Left ventricle myocardium inferior (tissue), 1 donor: ENCODE data around the gene NPW. TPM values are rescaled to one million over a fixed set of nuclear protein-coding genes. Genes with fewer than 3 reads are reported as not detected.
"Not testable (repeated sequence)": the region's sequence is repeated elsewhere in the genome, so short reads cannot be mapped to it uniquely, and the experiment has no call there.

Experiments
- DNase-seq: peaks from one replicate; pipeline ENCODE4 v3.0.0-alpha.2; 2020
- H3K27ac ChIP-seq: fragments of 200-600 bp; replicated peaks from 2 replicates; pipeline ENCODE4 v1.8.0; 2021
- H3K27me3 ChIP-seq: fragments of 200-600 bp; 2 replicates; pipeline ENCODE4 v1.8.0; 2021; ENCODE audit warnings: low read depth
- H3K36me3 ChIP-seq: fragments of 200-600 bp; 2 replicates; pipeline ENCODE4 v1.8.0; 2021
- H3K4me1 ChIP-seq: fragments of 200-600 bp; 2 replicates; pipeline ENCODE4 v1.8.0; 2021
- H3K4me3 ChIP-seq: fragments of 200-600 bp; 2 replicates; pipeline ENCODE4 v1.8.0; 2021; ENCODE audit warnings: mild to moderate bottlenecking, moderate library complexity
- H3K9me3 ChIP-seq: fragments of 200-600 bp; replicated peaks from 2 replicates; pipeline ENCODE4 v1.8.0; 2021
- intact Hi-C: fragments of 100-400 bp; cut with micrococcal nuclease; formaldehyde crosslinking; loops from one replicate; pipeline ENCODE4 v1.11.0; 2022
- total RNA-seq: library from RNA; stranded (reverse); fragmentation: NEBNext Ultra II Directional; extraction: Animal tissue kit (Norgen Biotek cat#: 25700); gene quantifications from one replicate; pipeline ENCODE4 v1.2.1, GENCODE V29; 2021
- TF ChIP-seq, protein P1 (sequence below): fragments of 200-600 bp; IDR thresholded peaks from 2 replicates; pipeline ENCODE4 v1.8.0; 2021; ENCODE audit warnings: antibody characterized with exemption, mild to moderate bottlenecking, borderline replicate concordance
- donor health status: DM: no; HTN: yes; CAD: no; lungs with severe emphysema.

Gene NPW
- total RNA-seq, 1 donor from 2014 or later = not detected

DNA sequence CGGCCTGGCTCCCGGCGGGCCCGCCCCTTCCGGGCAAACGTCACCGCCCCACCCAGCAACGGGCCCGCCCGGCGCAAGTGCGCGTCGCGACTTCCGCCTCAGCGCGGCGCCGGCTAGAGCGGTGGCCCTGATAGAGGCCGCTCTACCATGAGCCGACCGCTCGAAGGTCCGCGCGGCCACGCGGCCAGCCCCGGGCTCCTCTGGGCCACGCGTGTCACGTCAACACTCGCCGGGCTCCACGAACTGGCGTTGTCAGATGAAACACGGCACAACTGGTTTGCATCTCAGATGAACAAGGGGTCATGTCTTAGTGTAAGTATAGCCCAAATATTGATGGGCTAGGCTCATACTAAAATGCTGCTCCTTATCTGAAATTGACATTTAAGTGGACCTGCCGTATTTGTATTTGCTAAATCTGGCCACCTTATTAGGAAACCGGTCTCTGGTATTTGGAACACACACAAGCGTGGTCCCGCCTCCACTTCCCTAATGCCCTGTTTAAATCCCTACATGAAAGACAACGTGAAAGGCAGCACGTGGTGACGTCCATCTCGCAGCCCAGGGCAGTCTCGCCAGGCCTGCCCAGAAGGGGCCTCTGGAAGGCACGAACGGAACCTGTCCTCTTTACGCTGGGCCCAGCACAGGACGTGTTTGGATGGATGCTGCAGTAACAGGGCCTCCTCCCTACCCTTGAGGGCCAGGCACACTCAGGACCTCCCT is 9.6 kb upstream of the NPW start, which contains the start of gene ZNF598:
ZNF598 (minus strand) TSS at position 31 of the 720 bp plus-strand sequence.
- Histone ChIP-seq H3K4me3 (peak within 1 kb of the TSS; percentile 93), H3K9me3 (no peaks in the 10 kb centered on the region), H3K36me3 (no peaks in the 10 kb centered on the region), H3K27ac (peak within 1 kb of the TSS; percentile 91), H3K4me1 (peaks cover 56% of the 10 kb centered on the region), H3K27me3 (no peaks in the 10 kb centered on the region)
- intact Hi-C loops = no loop called here
- TF ChIP-seq, protein P1, sequence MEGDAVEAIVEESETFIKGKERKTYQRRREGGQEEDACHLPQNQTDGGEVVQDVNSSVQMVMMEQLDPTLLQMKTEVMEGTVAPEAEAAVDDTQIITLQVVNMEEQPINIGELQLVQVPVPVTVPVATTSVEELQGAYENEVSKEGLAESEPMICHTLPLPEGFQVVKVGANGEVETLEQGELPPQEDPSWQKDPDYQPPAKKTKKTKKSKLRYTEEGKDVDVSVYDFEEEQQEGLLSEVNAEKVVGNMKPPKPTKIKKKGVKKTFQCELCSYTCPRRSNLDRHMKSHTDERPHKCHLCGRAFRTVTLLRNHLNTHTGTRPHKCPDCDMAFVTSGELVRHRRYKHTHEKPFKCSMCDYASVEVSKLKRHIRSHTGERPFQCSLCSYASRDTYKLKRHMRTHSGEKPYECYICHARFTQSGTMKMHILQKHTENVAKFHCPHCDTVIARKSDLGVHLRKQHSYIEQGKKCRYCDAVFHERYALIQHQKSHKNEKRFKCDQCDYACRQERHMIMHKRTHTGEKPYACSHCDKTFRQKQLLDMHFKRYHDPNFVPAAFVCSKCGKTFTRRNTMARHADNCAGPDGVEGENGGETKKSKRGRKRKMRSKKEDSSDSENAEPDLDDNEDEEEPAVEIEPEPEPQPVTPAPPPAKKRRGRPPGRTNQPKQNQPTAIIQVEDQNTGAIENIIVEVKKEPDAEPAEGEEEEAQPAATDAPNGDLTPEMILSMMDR = no peak
- peak; percentile 85 for DNase-seq

DNA sequence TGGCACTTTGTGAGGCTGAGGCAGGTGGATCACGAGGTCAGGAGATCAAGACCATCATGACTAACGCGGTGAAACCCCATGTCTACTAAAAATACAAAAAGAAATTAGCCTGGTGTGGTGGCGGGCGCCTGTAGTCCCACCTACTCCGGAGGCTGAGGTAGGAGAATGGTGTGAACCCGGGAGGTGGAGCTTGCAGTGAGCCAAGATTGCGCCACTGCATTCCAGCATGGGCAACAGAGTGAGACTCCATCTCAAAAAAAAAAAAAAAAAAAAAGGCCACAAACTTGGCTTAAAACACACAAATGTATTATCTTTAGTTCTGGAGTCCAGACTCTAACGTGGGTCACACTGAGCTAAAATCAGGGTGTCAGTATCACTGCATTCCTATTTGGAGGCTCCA is 7.9 kb upstream of the NPW start:
- H3K4me1 ChIP-seq = peaks cover 38% of the 10 kb centered on the region
- H3K36me3 ChIP-seq, intact Hi-C loops, H3K4me3 ChIP-seq, H3K27ac ChIP-seq, H3K27me3 ChIP-seq, DNase-seq, H3K9me3 ChIP-seq: not testable (repeated sequence)

DNA sequence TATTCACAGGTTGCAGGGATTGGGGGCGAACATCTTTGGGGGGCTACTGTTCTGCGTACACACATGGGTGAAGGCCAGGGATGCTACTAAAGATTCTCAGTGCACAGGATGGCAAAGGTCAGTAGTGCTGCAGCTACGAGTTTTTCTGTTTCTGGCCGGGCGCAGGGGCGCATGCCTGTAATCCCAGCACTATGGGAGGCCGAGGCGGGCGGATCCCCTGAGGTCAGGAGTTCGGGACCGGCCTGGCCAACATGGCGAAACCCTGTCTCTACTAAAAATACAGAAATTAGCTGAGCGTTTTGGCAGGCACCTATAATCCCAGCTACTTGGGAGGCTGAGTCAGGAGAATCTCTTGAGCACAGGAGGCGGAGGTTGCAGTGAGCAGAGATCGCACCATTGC is 6.1 kb upstream of the NPW start:
- no peak overlapping the region for H3K27ac ChIP-seq
- no peak overlapping the region for H3K4me3 ChIP-seq
- H3K27me3 ChIP-seq = peaks cover 21% of the 10 kb centered on the region
- no peaks in the 10 kb centered on the region for H3K36me3 ChIP-seq
- TF ChIP-seq, protein P1 = no peak
- no peak for DNase-seq
- H3K9me3 ChIP-seq = no peaks in the 10 kb centered on the region
- peaks cover 20% of the 10 kb centered on the region for H3K4me1 ChIP-seq
- intact Hi-C loops = no loop called here

DNA sequence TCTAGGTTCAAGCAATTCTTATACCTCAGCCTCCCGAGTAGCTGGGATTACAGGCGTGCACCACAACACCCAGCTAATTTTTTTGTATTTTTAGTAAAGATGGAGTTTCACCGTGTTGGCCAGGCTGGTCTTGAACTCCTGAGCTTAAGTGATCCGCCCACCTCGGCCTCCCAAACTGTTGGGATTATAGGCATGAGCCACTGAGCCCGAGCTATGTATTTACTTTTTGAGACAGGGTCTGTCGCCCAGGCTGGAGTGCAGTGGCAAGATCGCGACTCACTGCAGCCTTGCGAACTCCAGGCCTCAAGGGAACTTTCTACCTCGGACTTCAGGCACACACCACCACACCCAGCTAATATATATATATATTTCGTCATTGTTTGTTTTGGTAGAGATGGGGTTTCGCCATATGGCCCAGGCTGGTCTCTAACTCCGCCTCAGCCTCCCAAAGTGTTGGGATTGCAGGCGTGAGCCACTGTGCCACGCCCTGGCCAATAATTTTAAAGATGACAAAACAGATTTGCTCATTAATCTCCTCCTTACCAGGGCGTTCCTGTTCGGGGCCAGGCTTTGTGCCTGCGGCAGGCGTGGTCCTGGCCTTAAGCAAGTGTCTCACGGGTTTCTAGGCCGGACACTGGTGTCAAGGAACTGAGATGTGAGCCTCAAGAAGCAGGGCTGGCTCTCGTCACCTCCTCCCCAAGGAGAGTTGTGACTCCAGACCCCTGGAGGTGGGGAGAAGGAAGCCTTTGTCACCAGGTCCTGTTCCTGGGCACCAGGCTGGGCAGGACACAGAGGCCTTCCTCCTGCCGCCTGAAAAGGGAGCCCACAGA is 4.3 kb upstream of the NPW start:
- intact Hi-C loops = no loop called here
- no peaks in the 10 kb centered on the region for H3K36me3 ChIP-seq
- H3K9me3 ChIP-seq = no peaks in the 10 kb centered on the region
- no peak overlapping the region for H3K27ac ChIP-seq
- no peak for DNase-seq
- TF ChIP-seq, protein P1 = no peak
- peaks cover 14% of the 10 kb centered on the region for H3K4me1 ChIP-seq
- H3K27me3 ChIP-seq = peaks cover 40% of the 10 kb centered on the region
- H3K4me3 ChIP-seq = no peak overlapping the region

DNA sequence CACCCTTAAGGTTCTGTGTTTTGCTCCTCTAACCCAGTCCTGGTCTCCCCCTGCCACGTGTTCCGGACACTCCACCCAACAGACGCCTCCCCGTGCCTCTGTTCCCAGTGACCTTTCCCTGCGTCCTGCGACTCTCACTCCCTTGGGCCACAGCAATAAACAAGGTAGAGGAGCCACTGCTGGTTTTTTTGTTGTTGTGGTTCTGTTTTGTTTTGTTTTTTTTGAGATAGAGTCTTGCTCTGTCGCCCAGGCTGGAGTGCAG is 3.7 kb upstream of the NPW start:
- Histone ChIP-seq H3K4me3 (no peak overlapping the region), H3K27ac (no peak overlapping the region), H3K4me1 (peaks cover 15% of the 10 kb centered on the region), H3K9me3 (no peaks in the 10 kb centered on the region), H3K36me3 (no peaks in the 10 kb centered on the region), H3K27me3 (peaks cover 45% of the 10 kb centered on the region)
- TF ChIP-seq, protein P1 = no peak
- no peak for DNase-seq
- intact Hi-C loops = no loop called here

DNA sequence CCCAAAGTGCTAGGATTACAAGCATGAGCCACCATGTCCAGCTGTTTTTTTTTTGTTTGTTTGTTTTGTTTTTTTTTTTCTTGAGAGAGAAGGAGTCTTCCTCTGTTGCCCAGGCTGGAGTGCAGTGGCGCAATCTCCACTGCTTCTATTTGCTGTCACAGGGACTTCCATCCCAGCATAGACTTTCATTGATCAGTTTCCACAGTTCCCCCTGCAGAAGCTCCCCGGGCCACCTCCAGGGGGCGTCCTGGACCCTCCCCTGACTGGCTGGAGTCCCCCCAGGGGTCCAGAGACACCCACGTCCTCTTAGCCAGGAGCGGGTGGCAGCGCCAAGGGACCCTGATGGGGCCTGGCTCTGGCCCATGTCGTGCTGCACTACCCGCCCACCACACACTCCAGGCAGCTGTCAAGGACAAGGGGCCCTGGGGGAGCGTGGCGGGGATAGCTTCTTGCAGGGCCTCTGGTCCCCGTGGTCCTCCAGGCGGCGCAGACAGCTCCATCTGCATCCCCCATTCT is 3.1 kb upstream of the NPW start:
- intact Hi-C loops = no loop called here
- peaks cover 15% of the 10 kb centered on the region for H3K4me1 ChIP-seq
- TF ChIP-seq, protein P1 = peak; percentile 42

More for the DNA sequence above, 3.1 kb upstream of the NPW start:
- peaks cover 51% of the 10 kb centered on the region for H3K27me3 ChIP-seq
- H3K4me3 ChIP-seq = no peak overlapping the region
- no peaks in the 10 kb centered on the region for H3K9me3 ChIP-seq
- no peaks in the 10 kb centered on the region for H3K36me3 ChIP-seq
- DNase-seq = no peak
- no peak overlapping the region for H3K27ac ChIP-seq
